SU-DHL-6 (cell line): ENCODE measurements around the gene UPF3A.

ENCODE experiments used
- EZH2phosphoT487 ChIP-seq: fragments of 200-600 bp; sonication (generic), shearing (Covaris generic); conservative IDR thresholded peaks from 2 replicates; pipeline ENCODE4 v1.6.1; 2018; ENCODE audit warnings: mild to moderate bottlenecking, antibody characterized with exemption, low read length, moderate library complexity, mixed read lengths
- TF ChIP-seq, protein P1 (sequence below): fragments of 200-600 bp; sonication (generic); IDR thresholded peaks from one replicate; pipeline ENCODE4 v1.5.1; 2017; ENCODE audit warnings: antibody characterized with exemption, mild to moderate bottlenecking, low read length, moderate library complexity; ENCODE audit not compliant: insufficient read depth, poor library complexity, severe bottlenecking

DNA sequence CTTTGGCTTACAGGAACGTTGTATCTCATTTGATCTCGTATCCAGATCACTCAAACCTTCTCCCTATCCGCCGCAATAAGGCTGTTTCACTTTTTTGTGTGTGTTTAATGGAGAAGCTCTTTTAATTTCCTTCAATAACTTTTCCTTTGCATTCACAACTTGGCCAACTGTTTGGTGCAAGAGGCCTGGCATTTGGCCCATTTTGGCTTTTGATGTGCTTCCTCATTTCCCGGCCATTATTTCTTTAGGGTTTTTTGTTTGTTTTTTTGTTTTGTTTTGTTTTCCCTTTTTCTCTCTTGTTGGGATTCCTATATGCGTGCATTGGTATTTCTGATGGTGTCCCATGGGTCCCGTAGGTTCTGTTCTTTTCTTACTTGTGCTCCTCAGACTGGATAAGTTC, 6.1 kb upstream of the UPF3A start:
- TF ChIP-seq EZH2phosphoT487 = no peak
- TF ChIP-seq, protein P1, sequence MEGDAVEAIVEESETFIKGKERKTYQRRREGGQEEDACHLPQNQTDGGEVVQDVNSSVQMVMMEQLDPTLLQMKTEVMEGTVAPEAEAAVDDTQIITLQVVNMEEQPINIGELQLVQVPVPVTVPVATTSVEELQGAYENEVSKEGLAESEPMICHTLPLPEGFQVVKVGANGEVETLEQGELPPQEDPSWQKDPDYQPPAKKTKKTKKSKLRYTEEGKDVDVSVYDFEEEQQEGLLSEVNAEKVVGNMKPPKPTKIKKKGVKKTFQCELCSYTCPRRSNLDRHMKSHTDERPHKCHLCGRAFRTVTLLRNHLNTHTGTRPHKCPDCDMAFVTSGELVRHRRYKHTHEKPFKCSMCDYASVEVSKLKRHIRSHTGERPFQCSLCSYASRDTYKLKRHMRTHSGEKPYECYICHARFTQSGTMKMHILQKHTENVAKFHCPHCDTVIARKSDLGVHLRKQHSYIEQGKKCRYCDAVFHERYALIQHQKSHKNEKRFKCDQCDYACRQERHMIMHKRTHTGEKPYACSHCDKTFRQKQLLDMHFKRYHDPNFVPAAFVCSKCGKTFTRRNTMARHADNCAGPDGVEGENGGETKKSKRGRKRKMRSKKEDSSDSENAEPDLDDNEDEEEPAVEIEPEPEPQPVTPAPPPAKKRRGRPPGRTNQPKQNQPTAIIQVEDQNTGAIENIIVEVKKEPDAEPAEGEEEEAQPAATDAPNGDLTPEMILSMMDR = no peak
